Measurements from ENCODE around the gene TUBB4A.

TUBB4A gene

GRCh38 chr19:6464070-6464873 lies 37.8 kb downstream of the TUBB4A start, which contains the start of gene CRB3:
CRB3 (plus strand) TSS chr19:6464271; CDS start chr19:6464702, 431 bp downstream.
- Histone ChIP-seq H2AFZ (ENCODE audit: low read length) (no peak within 1 kb of the TSS), H3K9me3 (ENCODE audit: insufficient read depth, low read depth, low read length) (no peaks in the 10 kb centered on the region), H3K9ac (ENCODE audit: low read depth, low read length, poor library complexity, severe bottlenecking) (no peak within 1 kb of the TSS), H3K4me1 (ENCODE audit: insufficient read depth, low read length, poor library complexity, severe bottlenecking) (no peaks in the 10 kb centered on the region), H3K4me2 (ENCODE audit: low read depth, low read length, poor library complexity, severe bottlenecking) (no peak within 1 kb of the TSS), H3F3A (ENCODE audit: low read depth) (no peaks in the 10 kb centered on the region), H3K4me3 (ENCODE audit: low read length, poor library complexity, severe bottlenecking) (no peak within 1 kb of the TSS), H3K36me3 (ENCODE audit: insufficient read depth, low read length) (no peaks in the 10 kb centered on the region), H3K27me3 (ENCODE audit: insufficient read depth, low read length, poor library complexity, severe bottlenecking) (no peaks in the 10 kb centered on the region), H3K79me2 (ENCODE audit: insufficient read depth, low read length) (no peaks in the 10 kb centered on the region), H3K9me2 (replicated peaks; ENCODE audit: low read depth, low read length) (no peaks in the 10 kb centered on the region), H4K20me1 (ENCODE audit: insufficient read depth, low read length, poor library complexity, severe bottlenecking) (no peaks in the 10 kb centered on the region)
- TF ChIP-seq CTCF (conservative IDR thresholded peaks at IDR 0.05; ENCODE audit: low read length) (no peak), EZH2phosphoT487 (IDR thresholded peaks at IDR 0.05; ENCODE audit: borderline replicate concordance) (no peak)

GRCh38 chr19:6460099-6460884 lies 41.8 kb downstream of the TUBB4A start:
- Histone ChIP-seq H3K9ac (ENCODE audit: low read depth, low read length, poor library complexity, severe bottlenecking) (peak overlapping the region; percentile 48), H3K4me2 (ENCODE audit: low read depth, low read length, poor library complexity, severe bottlenecking) (peak overlapping the region; percentile 88), H2AFZ (ENCODE audit: low read length) (peak overlapping the region; percentile 96), H3K9me2 (replicated peaks; ENCODE audit: low read depth, low read length) (no peaks in the 10 kb centered on the region), H4K20me1 (ENCODE audit: insufficient read depth, low read length, poor library complexity, severe bottlenecking) (no peaks in the 10 kb centered on the region), H3K79me2 (ENCODE audit: insufficient read depth, low read length) (peaks cover 5% of the 10 kb centered on the region; the same call in 1 of the 2 replicates), H3K4me3 (ENCODE audit: low read length, poor library complexity, severe bottlenecking) (peak overlapping the region; percentile 78), H3F3A (ENCODE audit: low read depth) (no peaks in the 10 kb centered on the region), H3K36me3 (ENCODE audit: insufficient read depth, low read length) (no peaks in the 10 kb centered on the region), H3K27me3 (ENCODE audit: insufficient read depth, low read length, poor library complexity, severe bottlenecking) (no peaks in the 10 kb centered on the region), H3K4me1 (ENCODE audit: insufficient read depth, low read length, poor library complexity, severe bottlenecking) (peaks cover 12% of the 10 kb centered on the region), H3K9me3 (ENCODE audit: insufficient read depth, low read depth, low read length) (no peaks in the 10 kb centered on the region)
- no peak for TF ChIP-seq EZH2phosphoT487 (IDR thresholded peaks at IDR 0.05; ENCODE audit: borderline replicate concordance)
- TF ChIP-seq CTCF (conservative IDR thresholded peaks at IDR 0.05; ENCODE audit: low read length), result peak; percentile 63

- H3K9me2 ChIP-seq (replicated peaks; ENCODE audit: low read depth, low read length), result no peaks in the 10 kb centered on the region
- peaks cover 12% of the 10 kb centered on the region for H3K4me1 ChIP-seq (ENCODE audit: insufficient read depth, low read length, poor library complexity, severe bottlenecking)
- H3K4me3 ChIP-seq (ENCODE audit: low read length, poor library complexity, severe bottlenecking), result peak within 1 kb of the TSS; percentile 78
- H3K4me2 ChIP-seq (ENCODE audit: low read depth, low read length, poor library complexity, severe bottlenecking), result peak within 1 kb of the TSS; percentile 88
- H3K27me3 ChIP-seq (ENCODE audit: insufficient read depth, low read length, poor library complexity, severe bottlenecking), result no peaks in the 10 kb centered on the region
- peaks cover 5% of the 10 kb centered on the region; the same call in 1 of the 2 replicates for H3K79me2 ChIP-seq (ENCODE audit: insufficient read depth, low read length)
- no peak for TF ChIP-seq EZH2phosphoT487 (IDR thresholded peaks at IDR 0.05; ENCODE audit: borderline replicate concordance)
- no peak for TF ChIP-seq CTCF (conservative IDR thresholded peaks at IDR 0.05; ENCODE audit: low read length)
- no peaks in the 10 kb centered on the region for H3K9me3 ChIP-seq (ENCODE audit: insufficient read depth, low read depth, low read length)
- peak within 1 kb of the TSS; percentile 96 for H2AFZ ChIP-seq (ENCODE audit: low read length)
- H3K9ac ChIP-seq (ENCODE audit: low read depth, low read length, poor library complexity, severe bottlenecking), result peak within 1 kb of the TSS; percentile 48
- no peaks in the 10 kb centered on the region for H4K20me1 ChIP-seq (ENCODE audit: insufficient read depth, low read length, poor library complexity, severe bottlenecking)
- H3F3A ChIP-seq (ENCODE audit: low read depth), result no peaks in the 10 kb centered on the region
- H3K36me3 ChIP-seq (ENCODE audit: insufficient read depth, low read length), result no peaks in the 10 kb centered on the region
Measured at GRCh38 chr19:6459262-6460098, 42.6 kb downstream of the TUBB4A start, which contains the start of gene SLC25A23. SLC25A23 (minus strand) TSS chr19:6459792; CDS start chr19:6459628, 164 bp downstream.
